ENCODE data around the gene TRIM7. TPM values are rescaled to one million over a fixed set of nuclear protein-coding genes. Genes with fewer than 3 reads are reported as not detected.
A peak's percentile ranks its signal among the peaks of the same experiment; 100 is the strongest.

The TRIM7 gene
- total RNA-seq (2014; rRNA removed; shearing (Covaris generic)) = 16.1 and 20.6 TPM in 2 replicates

DNA sequence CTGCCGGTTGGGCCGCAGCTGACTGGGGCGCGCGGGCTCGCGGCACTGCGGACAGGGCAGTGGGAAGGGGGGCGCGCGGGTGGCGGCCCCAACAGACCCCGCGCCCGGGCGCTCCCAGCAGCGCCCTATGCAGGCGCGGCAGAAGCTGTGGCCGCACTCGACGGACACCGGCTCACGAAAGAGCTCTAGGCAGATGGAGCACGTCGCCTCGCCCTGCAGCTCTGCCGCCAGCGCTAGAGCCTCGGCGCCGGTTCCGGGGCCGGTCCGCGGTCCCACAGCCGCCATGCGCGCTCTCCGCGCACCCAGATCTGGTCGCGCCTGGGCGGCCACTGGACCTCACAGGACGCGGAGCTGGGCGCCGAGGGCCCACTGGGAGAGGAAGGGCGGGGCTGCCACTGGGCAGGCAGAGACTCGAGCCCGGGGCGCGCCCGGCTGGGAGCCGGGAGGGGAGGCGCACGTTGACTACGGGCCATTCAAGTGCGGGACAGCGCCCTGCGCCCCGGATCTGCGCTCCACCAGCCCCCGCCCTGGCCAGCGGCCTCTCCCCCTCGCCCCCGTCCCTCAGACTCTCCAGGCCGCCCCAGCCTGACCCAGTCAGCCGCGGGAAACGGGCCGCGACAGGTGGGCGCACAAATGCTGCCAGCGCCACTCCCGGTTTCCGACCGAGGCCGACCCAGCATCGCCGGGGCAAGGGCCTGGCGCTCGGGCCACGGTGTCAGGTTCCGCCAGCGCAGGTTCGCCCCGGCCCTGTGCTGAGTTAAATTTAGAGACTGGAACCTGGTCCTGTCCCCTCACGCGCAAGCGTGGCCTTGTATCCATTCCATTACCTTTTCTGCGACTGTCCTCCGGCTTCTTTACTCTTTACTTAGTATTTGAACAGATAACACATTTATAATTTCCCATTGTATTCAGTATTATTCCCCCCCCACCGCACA lies at the start of gene TRIM7:
Gene TRIM7, minus strand, starts transcription at position 371 of the 935 bp plus-strand sequence. Its CDS starts 86 bp downstream, at position 285.
- DNase-seq (ENCODE audit: low read depth) = peak; percentile 69

DNA sequence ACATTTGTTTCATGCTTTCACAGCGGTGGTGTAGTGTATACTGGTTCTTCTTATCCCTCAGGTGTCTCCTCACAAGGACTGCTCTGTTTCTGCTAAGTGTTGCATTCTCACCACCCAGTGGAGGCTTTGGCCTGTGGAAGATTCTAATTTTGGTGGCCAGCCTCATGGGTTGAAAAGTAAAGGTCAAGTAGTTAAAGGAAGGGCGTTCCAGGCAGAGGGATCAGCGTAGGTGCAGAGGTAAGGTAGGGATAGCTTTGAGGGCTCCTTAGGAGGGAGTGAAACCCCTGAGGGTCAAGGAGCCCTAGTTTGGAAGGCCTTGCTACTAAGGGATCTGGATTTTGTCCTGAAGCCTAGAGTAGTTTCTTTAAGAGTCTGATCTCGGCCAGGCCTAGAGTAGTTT lies 43.3 kb upstream of the TRIM7 start:
- DNase-seq (ENCODE audit: low read depth) = no peak

DNA sequence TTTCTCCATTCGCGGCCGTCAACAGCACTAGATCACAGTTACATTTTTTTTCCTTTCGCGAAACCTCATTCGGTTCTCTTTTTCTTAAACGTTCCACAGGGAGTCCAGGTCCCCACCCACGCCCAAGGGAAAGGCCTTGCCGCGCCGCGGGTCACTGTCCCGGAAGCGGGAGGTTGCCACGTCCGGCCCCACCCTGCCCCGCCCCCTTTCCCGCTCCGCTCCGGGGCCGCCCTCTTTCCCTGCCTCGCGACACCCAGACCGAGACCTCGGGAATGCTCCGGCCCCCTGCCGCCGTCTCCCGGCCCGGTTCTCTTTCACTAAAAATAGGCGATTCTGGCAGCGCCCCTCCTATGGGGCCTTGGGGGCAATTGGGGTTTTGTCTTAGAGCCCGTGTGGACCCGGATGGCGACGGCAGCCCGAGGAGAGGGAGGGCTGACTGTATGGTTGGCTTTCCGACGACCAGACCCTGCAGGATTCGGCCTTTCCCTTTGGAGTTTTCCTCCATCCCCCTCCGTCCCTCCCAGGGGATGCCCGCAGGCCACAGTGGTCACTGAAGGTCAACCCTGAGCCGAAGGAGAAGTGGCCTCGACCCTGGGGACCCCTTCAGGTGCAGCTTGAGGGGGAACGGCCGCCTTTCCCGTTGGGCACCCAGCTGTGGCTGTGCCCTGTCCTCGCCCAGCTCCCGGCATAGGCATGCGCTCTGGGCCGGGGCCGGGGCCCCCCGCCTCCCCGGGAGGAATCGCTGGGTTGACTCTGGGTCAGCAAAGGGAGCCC lies 41.5 kb upstream of the TRIM7 start:
- DNase-seq (ENCODE audit: low read depth) = peak; percentile 88

DNA sequence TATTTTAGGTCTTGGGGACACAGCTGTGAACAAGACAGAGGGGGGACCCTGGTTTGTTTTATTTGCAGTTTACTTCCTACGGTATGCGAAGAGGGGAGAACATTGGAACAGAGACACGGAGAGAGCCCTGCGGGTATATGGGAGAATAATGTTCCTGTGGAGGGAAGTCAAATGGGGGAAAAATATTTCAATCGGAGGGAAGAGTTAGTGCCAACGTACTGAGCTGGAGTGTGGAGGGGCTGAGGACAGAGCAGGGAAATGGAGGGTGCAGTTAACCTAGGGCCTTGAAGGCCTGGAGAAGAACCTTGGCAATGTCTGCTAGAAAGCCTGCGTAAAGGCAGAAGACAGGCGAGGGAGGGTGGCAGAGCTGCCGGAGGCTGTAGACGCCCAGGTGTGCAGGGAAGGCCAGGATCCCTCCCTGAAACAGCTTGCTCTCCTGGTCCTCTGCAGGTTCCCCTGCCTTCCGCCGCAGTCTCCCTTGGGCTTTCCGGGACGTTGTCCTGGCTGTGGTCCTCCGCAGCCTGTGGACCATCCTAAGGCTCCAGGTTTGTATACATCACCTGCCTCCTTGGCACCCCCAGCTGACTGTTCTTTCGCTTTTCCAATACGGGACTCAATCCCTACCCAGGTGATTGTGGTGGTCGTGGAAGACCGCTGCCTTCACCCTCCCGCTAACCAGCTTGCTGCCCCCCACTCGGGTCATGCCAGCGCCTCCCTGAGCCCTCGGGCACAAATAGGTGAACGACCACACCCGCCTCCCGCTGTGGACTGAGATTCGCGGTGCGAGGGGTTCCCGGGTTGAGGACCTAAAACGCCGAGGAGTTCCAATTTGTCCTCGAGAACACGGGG lies 40.7 kb upstream of the TRIM7 start:
- DNase-seq (ENCODE audit: low read depth) = no peak

DNA sequence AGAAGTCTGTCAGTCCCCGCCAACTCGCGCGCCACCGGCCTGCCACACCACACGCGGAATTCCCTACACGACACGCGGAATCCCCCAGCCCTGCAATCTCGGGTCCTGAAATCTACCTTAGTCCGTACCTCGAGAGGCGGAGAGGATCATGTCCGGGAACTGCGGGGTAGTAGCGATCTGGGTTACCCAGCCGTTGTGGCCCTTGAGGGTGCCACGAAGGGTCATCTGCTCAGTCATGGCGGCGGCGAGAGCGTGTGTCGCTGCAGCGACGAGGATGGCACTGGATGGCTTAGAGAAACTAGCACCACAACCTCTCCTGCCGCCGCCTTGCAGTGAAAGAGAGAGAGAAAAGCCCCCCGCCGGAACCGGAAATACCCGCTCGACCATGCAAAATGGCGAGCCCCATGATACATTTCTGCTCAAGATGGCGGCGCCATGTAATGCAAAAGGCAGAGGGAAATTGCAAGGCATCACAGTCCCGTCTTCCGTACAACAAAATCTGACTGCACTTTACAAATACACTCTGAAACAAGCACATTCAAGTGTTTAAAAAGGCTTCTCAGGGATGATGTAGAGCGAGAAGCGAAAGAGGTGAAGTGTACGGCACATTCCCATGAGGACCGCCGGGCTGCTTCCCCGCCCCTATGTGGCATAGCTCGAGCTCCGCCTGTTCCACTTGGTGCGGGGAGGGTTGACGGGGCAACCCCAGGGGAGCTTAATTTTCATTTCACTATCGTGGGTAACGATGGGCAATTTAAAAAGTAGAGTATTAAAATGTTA lies 38.8 kb upstream of the TRIM7 start, which contains the start of gene RACK1:
Gene RACK1, minus strand, starts transcription at position 343 of the 780 bp plus-strand sequence. Its CDS starts 106 bp downstream, at position 237.
- peak; percentile 86 for DNase-seq (ENCODE audit: low read depth)

DNA sequence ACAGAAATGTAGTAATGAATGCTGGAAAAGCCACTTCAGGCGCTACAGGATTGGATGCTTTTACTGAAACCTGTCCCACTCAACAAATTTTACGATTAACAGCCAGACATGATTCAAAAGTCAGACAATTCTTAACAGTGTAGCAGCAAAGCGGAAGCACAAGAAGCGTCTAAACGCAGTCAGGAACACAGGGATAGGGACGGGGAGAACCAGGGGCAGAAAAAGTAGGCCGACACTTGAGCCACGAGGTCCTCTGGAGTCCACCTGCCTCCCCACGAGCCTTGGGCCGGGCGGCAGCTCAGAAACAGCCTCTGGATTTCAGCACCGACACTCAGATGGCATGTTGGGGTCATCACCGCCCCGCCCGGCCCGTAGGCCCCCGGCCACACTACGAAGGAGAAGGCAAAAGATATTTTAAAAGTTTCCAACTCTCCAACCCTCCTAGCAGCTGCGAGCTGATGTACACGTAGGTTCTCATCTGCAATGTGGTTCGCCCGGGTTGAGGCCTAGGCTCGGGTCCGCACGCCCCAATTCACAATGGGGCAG lies 38.1 kb upstream of the TRIM7 start:
- no peak for DNase-seq (ENCODE audit: low read depth)

DNA sequence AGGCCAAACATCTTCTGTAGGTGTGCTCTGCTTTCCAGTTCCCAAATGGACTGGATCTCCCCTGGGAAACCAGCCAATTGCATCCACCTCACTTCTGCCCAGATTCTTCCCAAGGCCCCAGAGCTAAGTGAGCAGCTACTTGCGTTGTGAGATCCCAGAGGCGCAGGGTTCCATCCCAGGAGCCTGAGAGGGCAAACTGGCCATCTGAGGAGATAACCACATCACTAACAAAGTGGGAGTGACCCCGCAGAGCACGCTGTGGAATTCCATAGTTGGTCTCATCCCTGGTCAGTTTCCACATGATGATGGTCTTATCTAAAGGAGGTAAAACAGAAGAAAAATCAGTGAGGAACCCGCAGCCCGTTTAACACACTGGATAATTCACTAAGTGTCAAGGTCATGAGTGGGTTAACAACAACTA lies 37.0 kb upstream of the TRIM7 start:
- no peak for DNase-seq (ENCODE audit: low read depth)

DNA sequence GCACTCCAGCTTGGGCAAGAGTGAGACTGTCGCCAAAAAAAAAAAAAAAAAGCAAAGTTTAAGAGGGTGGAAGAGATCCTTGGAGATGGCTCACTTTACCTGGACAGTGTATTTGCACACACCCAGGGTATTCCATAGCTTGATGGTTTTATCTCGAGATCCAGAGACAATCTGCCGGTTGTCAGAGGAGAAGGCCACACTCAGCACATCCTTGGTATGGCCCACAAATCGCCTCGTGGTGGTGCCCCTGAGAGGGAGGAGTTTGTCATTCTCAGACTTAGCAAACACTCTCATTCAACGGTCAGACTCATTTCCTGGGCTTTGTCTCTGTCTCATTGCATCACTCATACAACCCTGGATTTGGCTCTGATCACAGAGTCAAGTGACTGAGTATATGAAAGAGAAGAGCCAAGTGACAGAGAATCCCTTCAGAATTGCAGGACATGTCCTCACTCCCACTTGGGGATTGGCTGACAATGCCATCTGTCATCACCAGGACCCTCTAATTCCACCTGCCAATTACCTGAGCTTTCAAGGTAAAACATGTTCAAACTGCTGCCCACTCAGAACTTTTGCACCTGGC lies 36.5 kb upstream of the TRIM7 start:
- DNase-seq (ENCODE audit: low read depth) = peak; percentile 67

DNA sequence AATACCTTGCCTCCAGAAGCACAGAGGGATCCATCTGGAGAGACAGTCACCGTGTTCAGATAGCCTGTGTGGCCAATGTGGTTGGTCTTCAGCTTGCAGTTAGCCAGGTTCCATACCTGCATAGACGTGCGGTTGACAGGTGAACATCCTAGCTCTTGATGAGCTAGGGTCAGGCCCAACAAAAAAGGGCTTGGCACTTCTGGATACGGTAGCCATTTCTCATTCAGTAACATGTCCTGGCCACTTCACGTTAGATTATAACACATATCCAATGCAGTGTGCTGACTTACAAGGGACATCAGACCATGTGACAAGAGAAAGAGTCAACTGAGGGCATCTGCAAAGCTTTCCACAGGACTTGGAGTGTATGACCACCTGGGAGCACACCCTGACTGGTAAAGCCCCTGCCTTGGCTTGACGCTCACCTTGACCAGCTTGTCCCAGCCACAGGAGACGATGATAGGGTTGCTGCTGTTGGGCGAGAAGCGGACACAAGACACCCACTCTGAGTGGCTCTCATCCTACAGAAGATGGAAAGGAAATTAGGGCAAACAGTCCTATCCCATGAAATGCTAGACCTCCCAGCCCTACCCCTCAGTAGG lies 34.2 kb upstream of the TRIM7 start:
- DNase-seq (ENCODE audit: low read depth) = no peak

DNA sequence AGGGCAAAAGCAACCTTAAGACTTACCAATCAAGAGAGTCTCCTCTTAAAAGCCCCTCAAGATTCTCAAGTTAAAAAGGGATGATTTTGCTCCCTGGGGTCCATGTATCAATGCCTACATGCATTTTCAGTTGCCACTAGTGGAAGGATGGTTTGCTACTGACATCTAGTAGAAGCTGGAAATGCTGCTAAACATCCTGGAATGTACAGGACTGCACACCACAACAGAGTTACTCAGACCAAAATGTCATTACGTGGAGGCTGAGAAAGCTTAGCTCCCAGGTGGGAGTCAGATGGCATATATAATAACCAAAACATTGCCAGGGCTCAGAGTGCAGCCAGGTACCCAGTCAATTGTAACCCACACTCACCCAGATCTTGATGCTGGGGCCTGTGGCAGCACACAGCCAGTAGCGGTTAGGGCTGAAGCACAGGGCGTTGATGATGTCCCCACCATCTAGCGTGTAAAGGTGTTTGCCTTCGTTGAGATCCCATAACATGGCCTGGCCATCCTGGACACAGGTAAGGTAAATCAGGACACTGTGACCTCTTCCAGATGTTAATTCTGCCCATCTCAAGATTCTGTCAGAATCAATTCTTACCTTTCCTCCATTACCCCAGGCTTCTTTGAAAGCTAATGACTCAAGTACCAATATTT lies 32.9 kb upstream of the TRIM7 start:
- no peak for DNase-seq (ENCODE audit: low read depth)

DNA sequence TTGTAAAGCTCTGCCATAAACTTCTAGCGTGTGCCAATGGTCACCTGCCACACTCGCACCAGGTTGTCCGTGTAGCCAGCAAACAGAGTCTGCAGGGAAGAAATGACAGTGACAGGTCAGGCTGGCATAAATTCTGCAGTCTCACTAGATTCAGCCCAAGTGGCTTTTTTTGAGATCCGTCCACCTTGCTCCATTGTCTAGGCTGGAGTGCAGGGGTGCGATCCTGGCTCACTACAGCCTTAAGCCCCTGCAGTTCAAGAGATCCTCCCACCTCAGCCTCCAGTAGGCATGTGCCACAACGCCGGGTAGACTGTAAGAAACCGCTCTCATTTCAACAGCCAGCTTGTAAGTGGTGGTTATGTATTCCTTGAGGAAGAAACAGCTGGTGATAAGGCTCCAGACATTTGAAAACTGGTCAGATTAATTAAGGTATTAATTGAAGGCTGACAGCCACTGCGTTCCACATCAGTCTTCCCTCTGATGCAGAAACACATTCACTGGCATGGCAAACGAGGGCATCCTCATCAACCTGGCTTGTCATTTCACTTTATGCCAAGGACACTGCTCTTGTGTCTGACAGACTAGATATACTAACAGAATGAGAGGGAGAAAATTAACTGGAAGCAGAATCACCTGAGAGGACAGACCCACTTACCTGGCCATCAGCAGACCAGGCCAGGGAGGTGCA lies 32.1 kb upstream of the TRIM7 start:
- DNase-seq (ENCODE audit: low read depth) = no peak

DNA sequence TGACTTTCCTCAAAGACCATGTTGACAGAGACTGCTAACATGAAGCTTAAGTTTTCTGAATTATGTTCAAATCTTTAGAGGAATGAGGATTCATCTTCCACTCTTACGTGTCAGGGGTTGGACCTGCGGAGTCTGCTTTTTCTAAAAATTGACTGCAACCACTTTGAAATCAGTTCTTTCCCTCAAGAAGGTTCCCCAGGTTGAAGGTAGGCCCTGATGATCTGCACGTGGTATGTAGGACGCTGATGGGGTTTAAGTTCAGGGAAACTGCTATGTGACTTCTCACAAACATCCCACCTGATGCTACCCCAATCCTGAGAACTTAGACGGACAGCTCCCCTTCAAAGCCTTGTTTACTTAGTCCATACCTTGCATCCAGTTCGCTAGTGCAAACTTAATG lies 31.5 kb upstream of the TRIM7 start:
- no peak for DNase-seq (ENCODE audit: low read depth)

DNA sequence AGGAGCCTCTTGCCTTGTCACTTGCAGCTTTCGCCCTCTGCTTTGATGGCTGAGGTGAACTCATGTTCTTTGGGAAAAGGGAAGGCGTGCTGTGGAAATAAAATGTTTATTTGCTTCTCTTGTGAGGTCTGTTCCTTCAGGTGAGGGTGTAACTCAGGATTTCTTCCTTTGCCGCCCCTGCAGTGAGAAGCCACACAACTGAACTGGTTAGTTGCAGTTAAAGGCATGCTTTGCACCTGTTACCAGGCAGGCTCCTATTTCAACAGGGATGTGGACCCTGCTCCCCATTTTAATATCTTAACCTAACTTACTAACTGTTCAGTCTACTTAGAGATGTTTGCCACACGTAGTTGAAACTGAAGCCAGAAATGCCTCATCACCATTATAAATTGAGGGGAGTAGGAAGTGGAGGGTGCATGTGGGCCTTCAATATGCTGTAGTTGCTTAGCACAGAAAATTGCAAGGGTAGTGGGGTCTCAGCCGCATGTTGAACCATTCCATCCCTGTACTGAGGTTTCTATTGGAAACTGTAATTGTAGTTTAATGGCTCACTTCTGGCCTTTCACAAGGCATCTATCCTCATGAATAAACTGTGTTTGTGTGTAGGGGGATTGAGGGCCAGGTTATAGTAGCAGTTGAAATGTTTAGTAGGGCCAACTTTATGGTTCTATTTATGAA lies 30.8 kb upstream of the TRIM7 start:
- no peak for DNase-seq (ENCODE audit: low read depth)

DNA sequence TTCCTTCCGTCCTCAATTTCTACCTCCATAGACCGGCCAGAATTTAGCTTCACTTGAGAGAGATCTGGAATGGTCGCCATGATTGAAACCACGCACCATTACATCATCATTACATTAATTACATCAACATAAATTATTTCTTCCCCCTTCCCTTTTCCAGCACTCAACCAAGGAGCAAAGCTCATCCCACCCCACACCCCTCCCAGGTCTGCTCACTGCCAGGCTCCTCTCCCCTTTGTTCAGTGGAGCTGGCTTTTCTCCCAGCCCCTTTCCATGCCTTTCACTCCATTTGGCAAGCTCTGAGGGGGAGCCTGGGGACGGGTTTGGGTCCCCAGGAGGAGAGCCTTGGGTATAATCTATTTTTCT lies 30.3 kb upstream of the TRIM7 start:
- no peak for DNase-seq (ENCODE audit: low read depth)

DNA sequence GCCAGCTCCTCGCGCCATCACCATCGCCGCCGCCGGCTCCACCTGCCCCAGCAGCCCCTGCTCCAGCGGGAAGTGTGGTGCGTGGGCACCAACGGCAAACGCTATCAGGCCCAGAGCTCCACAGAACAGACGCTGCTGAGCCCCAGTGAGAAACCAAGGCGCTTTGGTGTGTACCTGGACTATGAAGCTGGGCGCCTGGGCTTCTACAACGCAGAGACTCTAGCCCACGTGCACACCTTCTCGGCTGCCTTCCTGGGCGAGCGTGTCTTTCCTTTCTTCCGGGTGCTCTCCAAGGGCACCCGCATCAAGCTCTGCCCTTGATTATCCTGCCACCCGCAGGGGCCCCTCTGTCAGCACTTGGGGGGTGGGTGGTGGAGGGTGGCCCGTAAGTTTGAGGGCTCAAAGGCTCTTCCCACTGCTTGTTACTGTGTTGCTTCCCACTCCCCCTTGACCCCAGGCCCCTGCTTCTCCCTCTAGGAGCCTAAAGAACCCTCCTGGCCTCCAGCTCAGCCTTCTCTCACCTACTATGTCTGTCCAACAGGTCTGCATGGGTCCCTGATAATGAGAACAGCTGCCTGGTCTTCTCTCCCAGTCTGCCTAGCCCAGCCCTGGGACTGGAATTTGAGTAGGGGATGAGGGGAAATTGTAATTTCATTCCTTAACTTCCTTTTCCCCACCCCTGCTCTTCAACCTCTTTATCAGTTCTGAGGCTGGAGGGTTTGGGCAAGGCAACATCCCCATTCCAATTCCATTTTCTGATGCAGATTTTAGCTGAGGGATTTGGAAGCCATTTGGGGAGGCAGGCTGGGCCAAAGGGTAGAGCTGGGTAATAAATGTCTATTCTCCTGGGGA lies 29.7 kb upstream of the TRIM7 start:
- no peak for DNase-seq (ENCODE audit: low read depth)

DNA sequence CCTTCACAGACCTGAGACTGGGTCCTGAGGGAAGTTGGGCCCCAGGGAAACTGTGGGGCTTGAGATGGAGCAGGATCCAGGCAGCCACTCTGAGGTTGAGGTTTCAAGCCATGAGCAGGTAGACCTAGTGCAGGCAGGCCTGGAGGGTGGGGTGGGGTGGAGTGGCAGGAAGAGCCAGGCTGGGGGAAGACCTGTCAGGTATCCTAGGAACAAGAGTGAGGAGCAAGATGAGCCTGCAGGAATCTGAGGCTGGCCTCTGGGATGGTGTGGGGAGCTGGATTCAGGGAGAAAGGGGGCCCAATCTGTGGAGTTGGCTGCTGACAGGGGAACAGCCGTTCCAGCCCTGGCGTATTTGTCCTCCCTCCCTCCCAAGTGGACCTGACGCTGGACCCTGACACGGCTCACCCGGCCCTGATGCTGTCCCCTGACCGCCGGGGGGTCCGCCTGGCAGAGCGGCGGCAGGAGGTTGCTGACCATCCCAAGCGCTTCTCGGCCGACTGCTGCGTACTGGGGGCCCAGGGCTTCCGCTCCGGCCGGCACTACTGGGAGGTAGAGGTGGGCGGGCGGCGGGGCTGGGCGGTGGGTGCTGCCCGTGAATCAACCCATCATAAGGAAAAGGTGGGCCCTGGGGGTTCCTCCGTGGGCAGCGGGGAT lies 28.9 kb upstream of the TRIM7 start:
- DNase-seq (ENCODE audit: low read depth) = no peak
